ENCODE measurements around the gene TRAF2.

TRAF2 gene

GRCh38 chr9:136949817-136950655 is 63.7 kb downstream of the TRAF2 start:
- DNase-seq, result peak; percentile 86 to 99 (median 99)

- no peak for DNase-seq
Observed at GRCh38 chr9:136950656-136951276, 64.5 kb downstream of the TRAF2 start.

- DNase-seq, result peak in 1 of 3 experiments; percentile 48
Observed at GRCh38 chr9:136951541-136952320, 65.4 kb downstream of the TRAF2 start, which contains the start of gene LCN12. Gene LCN12 (plus strand): TSS chr9:136952273. CDS start chr9:136952328, 55 bp downstream.

GRCh38 chr9:136952321-136952850 is 66.1 kb downstream of the TRAF2 start:
- peak in 2 of 3 experiments; percentile 20 to 48 for DNase-seq

GRCh38 chr9:136952876-136953770 is 66.8 kb downstream of the TRAF2 start:
- DNase-seq, result no peak

- DNase-seq, result no peak
Observed at GRCh38 chr9:136953771-136954269, 67.5 kb downstream of the TRAF2 start.

GRCh38 chr9:136954270-136955083 is 68.2 kb downstream of the TRAF2 start:
- no peak for DNase-seq

GRCh38 chr9:136955202-136955942 is 69.1 kb downstream of the TRAF2 start:
- DNase-seq, result no peak

- DNase-seq, result no peak
Observed at GRCh38 chr9:136955943-136956335, 69.6 kb downstream of the TRAF2 start.

- no peak for DNase-seq
Observed at GRCh38 chr9:136956604-136957003, 70.3 kb downstream of the TRAF2 start.

GRCh38 chr9:136957461-136957860 is 71.1 kb downstream of the TRAF2 start:
- DNase-seq, result no peak

GRCh38 chr9:136957901-136958300 is 71.6 kb downstream of the TRAF2 start:
- no peak for DNase-seq

GRCh38 chr9:136958473-136958872 is 72.2 kb downstream of the TRAF2 start:
- DNase-seq, result no peak

- DNase-seq, result no peak
Observed at GRCh38 chr9:136958898-136959850, 72.9 kb downstream of the TRAF2 start.

GRCh38 chr9:136960212-136960937 is 74.1 kb downstream of the TRAF2 start:
- no peak for DNase-seq

GRCh38 chr9:136960938-136961275 is 74.6 kb downstream of the TRAF2 start:
- DNase-seq, result no peak

GRCh38 chr9:136961279-136962065 is 75.2 kb downstream of the TRAF2 start:
- DNase-seq, result no peak

GRCh38 chr9:136962163-136962562 is 75.8 kb downstream of the TRAF2 start:
- DNase-seq, result no peak
